ENCODE measurements around the gene MRPS6. TPM values are rescaled to one million over a fixed set of nuclear protein-coding genes. Genes with fewer than 3 reads are reported as not detected.

Gene MRPS6
- total RNA-seq, 1 experiment from 2014 or later = 32.8 TPM

DNA sequence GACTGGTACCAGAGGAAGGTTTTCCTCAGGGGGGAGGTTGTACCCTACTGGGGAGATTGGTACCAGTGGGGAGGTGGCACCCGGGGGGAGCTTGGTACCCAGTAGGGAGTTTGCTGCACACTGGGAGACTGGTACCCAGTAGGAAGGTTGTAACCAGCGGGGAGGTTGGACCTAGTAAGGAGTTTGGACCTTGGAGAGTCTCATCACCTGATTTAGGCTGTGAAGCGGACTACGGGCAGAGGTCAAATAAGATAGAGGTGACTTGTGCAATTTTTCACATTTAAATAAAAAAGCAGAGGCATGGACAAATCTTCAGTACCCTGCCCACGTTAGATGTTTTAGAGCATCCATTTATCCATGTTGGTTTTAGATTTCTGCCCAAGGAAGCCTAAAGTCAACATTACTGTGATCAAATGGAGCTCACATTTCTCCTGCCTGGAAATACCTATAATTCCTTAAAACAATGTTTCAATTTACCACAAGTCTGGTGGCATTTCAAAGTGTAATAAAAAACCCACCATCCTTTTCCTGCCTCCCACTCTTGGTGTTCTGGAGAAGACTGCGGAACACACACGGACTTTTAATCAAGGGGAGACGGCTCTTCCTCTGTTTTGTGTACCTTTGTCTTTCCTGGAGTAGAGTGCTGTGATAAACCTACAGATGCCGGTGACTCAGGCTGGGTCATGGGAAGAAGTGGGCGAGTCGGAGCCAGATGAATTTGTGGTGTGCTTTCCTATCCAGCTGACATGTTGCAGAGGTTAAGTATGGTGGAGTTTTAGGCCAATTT lies 36.2 kb upstream of the MRPS6 start:
- Histone ChIP-seq H3K79me2 (ENCODE audit: low read length) (no peaks in the 10 kb centered on the region), H3K9me2 (replicated peaks; ENCODE audit: low read length) (no peaks in the 10 kb centered on the region), H3K9ac (ENCODE audit: low read length) (no peak overlapping the region), H3K27me3 (ENCODE audit: low read length) (no peaks in the 10 kb centered on the region), H3K4me3 (ENCODE audit: low read length) (no peak overlapping the region), H3K27ac (ENCODE audit: low read length) (peak overlapping the region; percentile 33; the same call in 1 of the 2 replicates), H3K4me2 (ENCODE audit: low read length) (peak overlapping the region; percentile 21), H3K36me3 (ENCODE audit: low read depth, low read length) (no peaks in the 10 kb centered on the region), H3K9me3 (ENCODE audit: low read length) (no peaks in the 10 kb centered on the region), H3K4me1 (ENCODE audit: insufficient read depth, low read length) (peaks cover 11% of the 10 kb centered on the region; the same call in 1 of the 2 replicates), H4K20me1 (ENCODE audit: low read length) (no peaks in the 10 kb centered on the region), H3F3A (ENCODE audit: low read length, unreplicated experiment) (no peaks in the 10 kb centered on the region), H2AFZ (ENCODE audit: low read length) (peak overlapping the region; percentile 74)
- TF ChIP-seq EZH2phosphoT487 (IDR thresholded peaks at IDR 0.05; ENCODE audit: borderline replicate concordance, low read length) (no peak), EZH2 (IDR thresholded peaks at IDR 0.05; ENCODE audit: low read length, unreplicated experiment) (no peak)
- ChIA-PET POLR2A (ENCODE audit: unreplicated experiment) (no interaction called here), CTCF (no interaction called here)
- no TSS peak for BruUV-seq (replicated peaks)
- intact Hi-C loops (cut with micrococcal nuclease) = no loop called here
- peak; percentile 67 for DNase-seq
- ATAC-seq = peak; percentile 99

GRCh38 chr21:34039678-34040382 lies 33.5 kb upstream of the MRPS6 start:
- H3K36me3 ChIP-seq (ENCODE audit: low read depth, low read length) = no peaks in the 10 kb centered on the region
- no peak for TF ChIP-seq EZH2 (IDR thresholded peaks at IDR 0.05; ENCODE audit: low read length, unreplicated experiment)
- no peak for TF ChIP-seq CTCF (conservative IDR thresholded peaks at IDR 0.05; ENCODE audit: low read depth, low read length)
- TF ChIP-seq EZH2phosphoT487 (IDR thresholded peaks at IDR 0.05; ENCODE audit: borderline replicate concordance, low read length) = no peak
- intact Hi-C loops (cut with micrococcal nuclease) = no loop called here
- no peaks in the 10 kb centered on the region for H3K27me3 ChIP-seq (ENCODE audit: low read length)
- no peaks in the 10 kb centered on the region for H3K9me3 ChIP-seq (ENCODE audit: low read length)
- DNase-seq (no peak), ATAC-seq (no peak)
- ChIA-PET POLR2A (ENCODE audit: unreplicated experiment) (no interaction called here), CTCF (interaction anchor here (0.5 kb wide), 1 partner anchor 33 kb away, joined by 3 read pairs; no protein-coding TSS in a partner anchor)
- H3K9me2 ChIP-seq (replicated peaks; ENCODE audit: low read length) = no peaks in the 10 kb centered on the region
- no peak overlapping the region for H3K4me2 ChIP-seq (ENCODE audit: low read length)
- no peak overlapping the region for H3K27ac ChIP-seq (ENCODE audit: low read length)
- H3K79me2 ChIP-seq (ENCODE audit: low read length) = no peaks in the 10 kb centered on the region
- H3K4me3 ChIP-seq (ENCODE audit: low read length) = no peak overlapping the region
- H3F3A ChIP-seq (ENCODE audit: low read length, unreplicated experiment) = no peaks in the 10 kb centered on the region
- H4K20me1 ChIP-seq (ENCODE audit: low read length) = no peaks in the 10 kb centered on the region
- no peak overlapping the region for H2AFZ ChIP-seq (ENCODE audit: low read length)
- no TSS peak for BruUV-seq (replicated peaks)
- no peak overlapping the region for H3K9ac ChIP-seq (ENCODE audit: low read length)
- peaks cover 11% of the 10 kb centered on the region; the same call in 1 of the 2 replicates for H3K4me1 ChIP-seq (ENCODE audit: insufficient read depth, low read length)

GRCh38 chr21:34042735-34043134 lies 30.6 kb upstream of the MRPS6 start:
- Histone ChIP-seq H3K4me3 (ENCODE audit: low read length) (no peak overlapping the region), H3K79me2 (ENCODE audit: low read length) (no peaks in the 10 kb centered on the region), H3K27ac (ENCODE audit: low read length) (no peak overlapping the region), H3K27me3 (ENCODE audit: low read length) (no peaks in the 10 kb centered on the region), H3K9ac (ENCODE audit: low read length) (no peak overlapping the region), H3F3A (ENCODE audit: low read length, unreplicated experiment) (no peaks in the 10 kb centered on the region), H3K4me1 (ENCODE audit: insufficient read depth, low read length) (peaks cover 2% of the 10 kb centered on the region; the same call in 1 of the 2 replicates), H3K9me3 (ENCODE audit: low read length) (no peaks in the 10 kb centered on the region), H3K4me2 (ENCODE audit: low read length) (no peak overlapping the region), H3K9me2 (replicated peaks; ENCODE audit: low read length) (0 out of 2 replicates have a peak, but pooled peaks cover 3% of the 10 kb centered on the region), H3K36me3 (ENCODE audit: low read depth, low read length) (no peaks in the 10 kb centered on the region), H4K20me1 (ENCODE audit: low read length) (no peaks in the 10 kb centered on the region), H2AFZ (ENCODE audit: low read length) (no peak overlapping the region)
- ATAC-seq = no peak
- POLR2A ChIA-PET (ENCODE audit: unreplicated experiment) = no interaction called here
- no peak for DNase-seq
- no peak for TF ChIP-seq EZH2phosphoT487 (IDR thresholded peaks at IDR 0.05; ENCODE audit: borderline replicate concordance, low read length)
- TF ChIP-seq CTCF (conservative IDR thresholded peaks at IDR 0.05; ENCODE audit: low read depth, low read length) = no peak
- TF ChIP-seq EZH2 (IDR thresholded peaks at IDR 0.05; ENCODE audit: low read length, unreplicated experiment) = no peak
- no TSS peak for BruUV-seq (replicated peaks)
- CTCF ChIA-PET = no interaction called here
- intact Hi-C loops (cut with micrococcal nuclease) = no loop called here

Data from PC-3 (cell line).